BJ (cell line): Measurements from ENCODE around the gene STARD3. TPM values are rescaled to one million over a fixed set of nuclear protein-coding genes. Genes with fewer than 3 reads are reported as not detected.

Experiments
- CTCF ChIA-PET: fragments of 350-600 bp; formaldehyde crosslinking; extraction: SDS; loops from one replicate; lab custom pipeline; 2021; ENCODE audit warnings: antibody characterized with exemption, inconsistent platforms; lab: Yijun Ruan, JAX
- POLR2A ChIA-PET: fragments of 300-600 bp; sonication (Branson Sonifier 250); formaldehyde crosslinking; extraction: SDS; loops from one replicate; lab custom pipeline; 2021; ENCODE audit warnings: antibody characterized with exemption; lab: Charles Lee
- DNase-seq: peaks from one replicate; pipeline ENCODE4 v3.0.0-alpha.2; 2011; ENCODE audit warnings: low read depth
- H3K27me3 ChIP-seq: 2 replicates; pipeline ENCODE4 v1.6.0; 2011; ENCODE audit warnings: low read length; ENCODE audit not compliant: control insufficient read depth, insufficient read depth
- H3K36me3 ChIP-seq: 2 replicates; pipeline ENCODE4 v1.5.1; 2011; ENCODE audit warnings: low read length; ENCODE audit not compliant: control insufficient read depth, insufficient read depth
- H3K4me3 ChIP-seq: 2 replicates; pipeline ENCODE4 v1.5.1; 2011; ENCODE audit warnings: low read depth, mild to moderate bottlenecking, control low read depth, low read length
- CTCF ChIP-seq: IDR thresholded peaks from 2 replicates; pipeline ENCODE4 v1.5.1; 2011; ENCODE audit warnings: low read depth, mild to moderate bottlenecking, control low read depth, inconsistent platforms, low read length, moderate library complexity; ENCODE audit not compliant: insufficient read depth
- polyA plus RNA-seq: library from polyadenylated mRNA; depleted of rRNA; stranded (reverse); fragments of >200 nt; gene quantifications from 2 replicates; pipeline ENCODE4 v1.2.3, GENCODE V29; 2011

Gene STARD3
- polyA plus RNA-seq, 1 experiment = 93.8 TPM

- Histone ChIP-seq H3K36me3 (peaks cover 3% of the 10 kb centered on the region; the same call in 1 of the 2 replicates), H3K27me3 (no peaks in the 10 kb centered on the region), H3K4me3 (peak overlapping the region; percentile 72)
- POLR2A ChIA-PET = interaction anchor here (1.2 kb wide), 1 partner anchor 11 kb away, joined by 16 read pairs; the partner anchor contains the start of gene ERBB2
- no peak for DNase-seq
- CTCF ChIA-PET = interaction anchor here (0.6 to 1.9 kb wide), 9 partner anchors 11 to 67 kb away, joined by 3 to 10 read pairs (median 4); partner anchors contain the start of genes ERBB2 and PNMT
- TF ChIP-seq CTCF = no peak
Measured at GRCh38 chr17:39688475-39688835, 51.5 kb downstream of the STARD3 start.

DNA sequence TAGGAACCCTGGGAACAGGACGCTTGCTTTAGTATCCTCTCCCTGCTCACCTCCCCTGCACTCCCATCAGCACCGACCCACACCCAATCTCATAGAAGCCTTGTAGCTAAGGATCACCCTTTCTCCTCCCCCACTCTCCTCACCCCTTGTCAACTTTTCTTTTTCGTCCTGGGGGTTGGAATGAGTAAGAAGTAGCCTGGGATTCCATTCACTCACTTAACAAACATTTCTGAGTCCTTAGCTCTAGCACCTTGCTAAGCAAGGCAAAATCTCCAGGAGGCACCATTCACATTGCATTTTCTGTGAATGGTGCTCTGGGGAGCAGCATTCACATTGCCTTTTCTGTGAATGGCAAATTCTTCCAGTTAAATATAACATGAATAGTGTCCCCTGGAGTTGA lies 52.0 kb downstream of the STARD3 start:
- Histone ChIP-seq H3K4me3 (peak overlapping the region; percentile 72), H3K27me3 (no peaks in the 10 kb centered on the region), H3K36me3 (peaks cover 3% of the 10 kb centered on the region; the same call in 1 of the 2 replicates)
- CTCF ChIA-PET = interaction anchor here (1.5 to 1.9 kb wide), 4 partner anchors 11 to 68 kb away, joined by 4 to 10 read pairs (median 8); partner anchors contain the start of gene ERBB2
- DNase-seq = no peak
- no peak for TF ChIP-seq CTCF
- POLR2A ChIA-PET = no interaction called here

DNA sequence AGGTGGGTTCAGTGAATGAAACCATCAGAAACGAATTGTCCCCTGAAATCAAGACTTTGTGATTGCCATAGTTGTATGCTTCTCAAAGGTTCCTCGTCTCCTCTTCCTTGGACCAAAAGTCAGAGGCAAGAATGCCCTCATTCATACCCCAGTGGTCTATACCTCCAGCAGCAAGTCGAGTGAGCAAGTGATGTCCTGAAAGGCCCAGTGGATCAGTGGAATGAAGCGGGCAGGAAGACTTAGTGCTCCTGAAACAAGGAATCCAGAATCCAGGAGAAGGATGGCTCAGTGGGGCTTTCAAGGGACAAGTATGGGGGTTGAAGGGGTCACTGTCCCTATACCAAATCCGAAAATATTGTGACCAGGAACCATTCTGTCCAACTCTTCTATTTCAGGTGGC lies 57.6 kb downstream of the STARD3 start:
- H3K4me3 ChIP-seq = no peak overlapping the region
- ChIA-PET POLR2A (no interaction called here), CTCF (interaction anchor here (0.9 kb wide), 1 partner anchor 11 kb away, joined by 4 read pairs; no protein-coding TSS in a partner anchor)
- no peak for DNase-seq
- no peaks in the 10 kb centered on the region for H3K36me3 ChIP-seq
- no peak for TF ChIP-seq CTCF
- no peaks in the 10 kb centered on the region for H3K27me3 ChIP-seq

- H3K36me3 ChIP-seq = no peaks in the 10 kb centered on the region
- POLR2A ChIA-PET = no interaction called here
- CTCF ChIA-PET = interaction anchor here (0.9 kb wide), 1 partner anchor 10 kb away, joined by 4 read pairs; no protein-coding TSS in a partner anchor
- no peak for TF ChIP-seq CTCF
- H3K27me3 ChIP-seq = no peaks in the 10 kb centered on the region
- no peak for DNase-seq
- H3K4me3 ChIP-seq = no peak overlapping the region
Measured at GRCh38 chr17:39695089-39695474, 58.1 kb downstream of the STARD3 start.

- DNase-seq = no peak
- no peaks in the 10 kb centered on the region for H3K36me3 ChIP-seq
- no peak for TF ChIP-seq CTCF
- ChIA-PET POLR2A (no interaction called here), CTCF (interaction anchor here (0.6 to 1.2 kb wide), 2 partner anchors 25 to 182 kb away, joined by 3 to 4 read pairs; no protein-coding TSS in a partner anchor)
- no peak overlapping the region for H3K4me3 ChIP-seq
- H3K27me3 ChIP-seq = no peaks in the 10 kb centered on the region
Measured at GRCh38 chr17:39696731-39697130, 59.8 kb downstream of the STARD3 start.
